Measurements from ENCODE around the gene SMAD1.

Gene SMAD1

GRCh38 chr4:145545538-145546174 lies 64.0 kb downstream of the SMAD1 start:
- Histone ChIP-seq H3K27me3 (ENCODE audit: control insufficient read depth, insufficient read depth, low read length) (no peaks in the 10 kb centered on the region), H3K4me1 (ENCODE audit: control insufficient read depth, insufficient read depth, low read length) (peaks cover 12% of the 10 kb centered on the region), H3K4me3 (ENCODE audit: low read depth, low read length) (no peak overlapping the region), H3K9me3 (ENCODE audit: control insufficient read depth, insufficient read depth, low read length) (no peaks in the 10 kb centered on the region), H3K36me3 (ENCODE audit: control insufficient read depth, insufficient read depth, low read length) (no peaks in the 10 kb centered on the region), H3K9ac (ENCODE audit: low read depth, low read length) (no peak overlapping the region)

- no peaks in the 10 kb centered on the region for H3K36me3 ChIP-seq (ENCODE audit: control insufficient read depth, insufficient read depth, low read length)
- H3K9ac ChIP-seq (ENCODE audit: low read depth, low read length): no peak overlapping the region
- no peaks in the 10 kb centered on the region for H3K9me3 ChIP-seq (ENCODE audit: control insufficient read depth, insufficient read depth, low read length)
- H3K4me1 ChIP-seq (ENCODE audit: control insufficient read depth, insufficient read depth, low read length): peaks cover 8% of the 10 kb centered on the region
- H3K4me3 ChIP-seq (ENCODE audit: low read depth, low read length): no peak overlapping the region
- no peaks in the 10 kb centered on the region for H3K27me3 ChIP-seq (ENCODE audit: control insufficient read depth, insufficient read depth, low read length)
These were observed 64.7 kb downstream of the SMAD1 start for GRCh38 chr4:145546175-145546915.

GRCh38 chr4:145551660-145552059 lies 70.0 kb downstream of the SMAD1 start:
- no peaks in the 10 kb centered on the region for H3K27me3 ChIP-seq (ENCODE audit: control insufficient read depth, insufficient read depth, low read length)
- H3K4me1 ChIP-seq (ENCODE audit: control insufficient read depth, insufficient read depth, low read length): no peaks in the 10 kb centered on the region
- no peaks in the 10 kb centered on the region for H3K9me3 ChIP-seq (ENCODE audit: control insufficient read depth, insufficient read depth, low read length)
- peaks cover 3% of the 10 kb centered on the region for H3K36me3 ChIP-seq (ENCODE audit: control insufficient read depth, insufficient read depth, low read length)
- no peak overlapping the region for H3K4me3 ChIP-seq (ENCODE audit: low read depth, low read length)
- H3K9ac ChIP-seq (ENCODE audit: low read depth, low read length): no peak overlapping the region

GRCh38 chr4:145552181-145552822 lies 70.6 kb downstream of the SMAD1 start:
- H3K4me1 ChIP-seq (ENCODE audit: control insufficient read depth, insufficient read depth, low read length): no peaks in the 10 kb centered on the region
- H3K36me3 ChIP-seq (ENCODE audit: control insufficient read depth, insufficient read depth, low read length): peaks cover 3% of the 10 kb centered on the region
- H3K4me3 ChIP-seq (ENCODE audit: low read depth, low read length): no peak overlapping the region
- no peaks in the 10 kb centered on the region for H3K9me3 ChIP-seq (ENCODE audit: control insufficient read depth, insufficient read depth, low read length)
- no peak overlapping the region for H3K9ac ChIP-seq (ENCODE audit: low read depth, low read length)
- H3K27me3 ChIP-seq (ENCODE audit: control insufficient read depth, insufficient read depth, low read length): no peaks in the 10 kb centered on the region

GRCh38 chr4:145553375-145553774 lies 71.7 kb downstream of the SMAD1 start:
- H3K36me3 ChIP-seq (ENCODE audit: control insufficient read depth, insufficient read depth, low read length): peaks cover 3% of the 10 kb centered on the region
- H3K4me1 ChIP-seq (ENCODE audit: control insufficient read depth, insufficient read depth, low read length): no peaks in the 10 kb centered on the region
- no peak overlapping the region for H3K9ac ChIP-seq (ENCODE audit: low read depth, low read length)
- H3K9me3 ChIP-seq (ENCODE audit: control insufficient read depth, insufficient read depth, low read length): no peaks in the 10 kb centered on the region
- no peaks in the 10 kb centered on the region for H3K27me3 ChIP-seq (ENCODE audit: control insufficient read depth, insufficient read depth, low read length)
- no peak overlapping the region for H3K4me3 ChIP-seq (ENCODE audit: low read depth, low read length)

GRCh38 chr4:145554691-145555090 lies 73.0 kb downstream of the SMAD1 start:
- no peak overlapping the region for H3K4me3 ChIP-seq (ENCODE audit: low read depth, low read length)

GRCh38 chr4:145557720-145558119 lies 76.1 kb downstream of the SMAD1 start:
- Histone ChIP-seq H3K9ac (ENCODE audit: low read depth, low read length) (no peak overlapping the region), H3K9me3 (ENCODE audit: control insufficient read depth, insufficient read depth, low read length) (no peaks in the 10 kb centered on the region), H3K36me3 (ENCODE audit: control insufficient read depth, insufficient read depth, low read length) (peaks cover 3% of the 10 kb centered on the region), H3K4me1 (ENCODE audit: control insufficient read depth, insufficient read depth, low read length) (no peaks in the 10 kb centered on the region), H3K27me3 (ENCODE audit: control insufficient read depth, insufficient read depth, low read length) (no peaks in the 10 kb centered on the region), H3K4me3 (ENCODE audit: low read depth, low read length) (no peak overlapping the region)

More at GRCh38 chr4:145554691-145555090, 73.0 kb downstream of the SMAD1 start:
- H3K9me3 ChIP-seq (ENCODE audit: control insufficient read depth, insufficient read depth, low read length): no peaks in the 10 kb centered on the region
- no peaks in the 10 kb centered on the region for H3K27me3 ChIP-seq (ENCODE audit: control insufficient read depth, insufficient read depth, low read length)
- no peaks in the 10 kb centered on the region for H3K4me1 ChIP-seq (ENCODE audit: control insufficient read depth, insufficient read depth, low read length)
- no peak overlapping the region for H3K9ac ChIP-seq (ENCODE audit: low read depth, low read length)
- peaks cover 3% of the 10 kb centered on the region for H3K36me3 ChIP-seq (ENCODE audit: control insufficient read depth, insufficient read depth, low read length)

- Histone ChIP-seq H3K9ac (ENCODE audit: low read depth, low read length) (no peak overlapping the region), H3K9me3 (ENCODE audit: control insufficient read depth, insufficient read depth, low read length) (no peaks in the 10 kb centered on the region), H3K4me1 (ENCODE audit: control insufficient read depth, insufficient read depth, low read length) (no peaks in the 10 kb centered on the region), H3K4me3 (ENCODE audit: low read depth, low read length) (no peak overlapping the region), H3K36me3 (ENCODE audit: control insufficient read depth, insufficient read depth, low read length) (no peaks in the 10 kb centered on the region), H3K27me3 (ENCODE audit: control insufficient read depth, insufficient read depth, low read length) (no peaks in the 10 kb centered on the region)
These were observed 81.8 kb downstream of the SMAD1 start for GRCh38 chr4:145563293-145563985.

GRCh38 chr4:145564540-145564939 lies 82.9 kb downstream of the SMAD1 start:
- Histone ChIP-seq H3K4me1 (ENCODE audit: control insufficient read depth, insufficient read depth, low read length) (no peaks in the 10 kb centered on the region), H3K4me3 (ENCODE audit: low read depth, low read length) (no peak overlapping the region), H3K36me3 (ENCODE audit: control insufficient read depth, insufficient read depth, low read length) (no peaks in the 10 kb centered on the region), H3K27me3 (ENCODE audit: control insufficient read depth, insufficient read depth, low read length) (no peaks in the 10 kb centered on the region), H3K9ac (ENCODE audit: low read depth, low read length) (no peak overlapping the region), H3K9me3 (ENCODE audit: control insufficient read depth, insufficient read depth, low read length) (no peaks in the 10 kb centered on the region)

GRCh38 chr4:145565328-145565727 lies 83.7 kb downstream of the SMAD1 start:
- Histone ChIP-seq H3K4me1 (ENCODE audit: control insufficient read depth, insufficient read depth, low read length) (no peaks in the 10 kb centered on the region), H3K9me3 (ENCODE audit: control insufficient read depth, insufficient read depth, low read length) (no peaks in the 10 kb centered on the region)

GRCh38 chr4:145566086-145566708 lies 84.5 kb downstream of the SMAD1 start:
- Histone ChIP-seq H3K4me3 (ENCODE audit: low read depth, low read length) (no peak overlapping the region), H3K9ac (ENCODE audit: low read depth, low read length) (no peak overlapping the region), H3K27me3 (ENCODE audit: control insufficient read depth, insufficient read depth, low read length) (no peaks in the 10 kb centered on the region), H3K36me3 (ENCODE audit: control insufficient read depth, insufficient read depth, low read length) (no peaks in the 10 kb centered on the region), H3K9me3 (ENCODE audit: control insufficient read depth, insufficient read depth, low read length) (no peaks in the 10 kb centered on the region), H3K4me1 (ENCODE audit: control insufficient read depth, insufficient read depth, low read length) (no peaks in the 10 kb centered on the region)

More at GRCh38 chr4:145565328-145565727, 83.7 kb downstream of the SMAD1 start:
- no peaks in the 10 kb centered on the region for H3K27me3 ChIP-seq (ENCODE audit: control insufficient read depth, insufficient read depth, low read length)
- no peak overlapping the region for H3K4me3 ChIP-seq (ENCODE audit: low read depth, low read length)
- H3K9ac ChIP-seq (ENCODE audit: low read depth, low read length): no peak overlapping the region
- H3K36me3 ChIP-seq (ENCODE audit: control insufficient read depth, insufficient read depth, low read length): no peaks in the 10 kb centered on the region

Measured in iPS-15b (cell line).